ENCODE data around the gene SATB2.

The SATB2 gene

DNA sequence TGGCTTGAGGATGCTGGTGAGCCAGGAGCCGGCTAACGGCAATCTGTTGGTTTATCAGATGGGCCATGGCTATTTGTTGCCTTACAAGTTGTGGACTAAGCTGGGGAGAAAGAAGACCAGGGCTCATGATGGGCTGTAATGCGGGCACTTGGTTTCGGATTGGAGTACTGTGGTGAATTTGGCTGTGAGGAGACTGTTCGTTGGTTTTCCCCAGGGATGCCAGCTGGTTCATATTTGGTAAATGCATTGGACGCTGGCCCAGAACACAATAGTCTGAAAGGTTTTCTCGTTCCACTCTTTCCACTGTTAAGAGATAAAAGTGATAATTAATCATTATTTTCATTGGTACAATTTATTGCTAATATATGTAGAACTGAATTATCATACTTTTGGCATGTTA lies 108.9 kb downstream of the SATB2 start:
- no peak for DNase-seq (ENCODE audit: insufficient read length, low spot score)
- TF ChIP-seq CTCF (IDR thresholded peaks at IDR 0.05; ENCODE audit: insufficient read depth, missing control alignments): no peak
- FAIRE-seq: no peak

DNA sequence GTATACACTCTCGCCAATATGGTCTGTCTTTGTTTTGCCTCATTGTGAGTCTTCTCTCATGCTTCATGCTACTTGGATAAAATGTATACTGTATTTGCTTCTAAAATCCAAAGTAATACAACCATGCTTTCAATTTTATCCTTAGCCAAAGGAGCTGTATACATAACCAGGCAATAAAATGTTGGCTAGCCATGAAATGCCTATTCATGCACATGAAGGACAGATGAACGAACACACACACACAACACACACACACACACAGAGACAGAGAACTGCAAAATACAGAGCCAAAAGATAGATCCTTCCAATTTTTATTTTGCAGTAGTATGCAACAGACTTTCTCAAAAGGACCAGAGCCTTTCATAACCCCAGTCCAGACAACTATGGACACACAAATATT lies 113.7 kb downstream of the SATB2 start:
- DNase-seq (ENCODE audit: insufficient read length, low spot score): no peak
- FAIRE-seq: no peak
- no peak for TF ChIP-seq CTCF (IDR thresholded peaks at IDR 0.05; ENCODE audit: insufficient read depth, missing control alignments)

DNA sequence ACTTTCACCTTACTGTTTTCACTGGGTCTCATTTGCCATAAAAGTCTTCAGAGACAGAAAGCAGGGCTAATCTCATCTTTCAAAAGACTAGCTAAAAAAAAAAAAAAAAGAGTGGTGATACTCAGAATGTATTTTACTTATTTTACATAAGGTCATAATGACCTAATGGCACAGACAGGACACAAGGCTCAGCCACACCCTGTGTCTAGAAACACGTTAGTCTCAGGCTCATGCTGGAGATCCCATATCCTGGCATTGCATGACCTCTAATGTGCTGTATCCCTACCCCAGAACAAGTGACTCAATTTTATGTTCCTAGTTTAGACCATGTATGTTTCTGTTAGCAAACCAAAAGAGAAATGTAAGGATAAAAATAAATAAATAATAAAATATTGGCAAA lies 115.4 kb downstream of the SATB2 start:
- TF ChIP-seq CTCF (IDR thresholded peaks at IDR 0.05; ENCODE audit: insufficient read depth, missing control alignments): no peak
- DNase-seq (ENCODE audit: insufficient read length, low spot score): no peak
- no peak for FAIRE-seq

- no peak for TF ChIP-seq CTCF (IDR thresholded peaks at IDR 0.05; ENCODE audit: insufficient read depth, missing control alignments)
- DNase-seq (ENCODE audit: insufficient read length, low spot score) (no peak), FAIRE-seq (no peak)
These were observed 116.6 kb downstream of the SATB2 start for GRCh38 chr2:199341123-199341522.

DNA sequence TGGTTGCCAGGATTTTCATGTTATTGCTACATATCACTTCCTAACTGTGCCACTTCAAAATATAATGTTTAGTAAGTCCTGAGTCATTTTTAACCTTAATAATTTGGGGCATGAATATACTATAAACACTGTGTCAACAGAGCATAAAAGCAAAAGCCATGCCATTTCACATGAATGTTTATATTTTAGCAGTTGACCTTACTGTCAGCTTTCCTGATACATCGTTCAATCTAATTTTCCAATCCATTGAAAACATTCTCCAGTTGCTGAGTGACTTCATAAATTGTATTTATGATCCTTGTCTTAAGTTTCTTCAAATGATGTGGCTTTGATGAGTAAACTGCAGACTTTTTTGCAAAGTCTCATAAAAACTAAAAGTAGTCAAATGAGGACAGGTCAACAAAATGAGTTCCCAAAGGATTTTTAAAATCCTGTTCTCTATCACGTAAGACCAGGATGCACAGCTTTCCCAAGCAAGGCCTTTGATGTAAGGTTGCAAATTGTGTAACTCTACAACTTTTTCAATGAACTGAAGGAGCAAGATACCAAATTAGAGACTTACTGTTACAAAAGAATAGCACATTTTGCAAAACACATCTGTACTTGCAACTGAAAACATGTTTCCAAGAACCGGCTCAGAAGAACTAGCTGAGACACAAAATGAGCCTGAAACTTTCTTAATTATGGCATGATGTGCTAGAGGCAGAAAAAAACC lies 117.7 kb downstream of the SATB2 start:
- FAIRE-seq: no peak
- no peak for TF ChIP-seq CTCF (IDR thresholded peaks at IDR 0.05; ENCODE audit: insufficient read depth, missing control alignments)

GRCh38 chr2:199336546-199336945 lies 121.2 kb downstream of the SATB2 start:
- no peak for DNase-seq (ENCODE audit: insufficient read length, low spot score)
- TF ChIP-seq CTCF (IDR thresholded peaks at IDR 0.05; ENCODE audit: insufficient read depth, missing control alignments): no peak
- FAIRE-seq: peak; percentile 80

More for the DNA sequence above, 117.7 kb downstream of the SATB2 start:
- no peak for DNase-seq (ENCODE audit: insufficient read length, low spot score)

DNA sequence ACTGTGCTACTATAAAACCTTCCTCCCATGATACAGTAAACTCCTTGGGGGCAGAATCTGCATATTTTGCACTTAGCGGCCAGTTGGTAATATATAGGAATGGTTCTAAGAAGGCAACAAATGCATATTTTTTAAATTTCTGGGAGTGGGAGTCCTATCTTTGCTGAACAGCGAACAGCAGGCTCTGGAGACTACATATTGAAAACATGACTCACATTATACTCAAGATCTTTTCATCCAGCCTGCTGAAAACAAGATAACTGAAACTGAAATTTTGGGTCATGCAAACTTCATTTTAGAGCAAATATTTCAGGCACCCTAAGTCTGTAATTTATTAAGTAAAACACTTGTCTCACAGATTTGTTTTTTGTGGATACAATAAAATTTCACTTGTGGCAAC lies 122.2 kb downstream of the SATB2 start:
- no peak for DNase-seq (ENCODE audit: insufficient read length, low spot score)
- TF ChIP-seq CTCF (IDR thresholded peaks at IDR 0.05; ENCODE audit: insufficient read depth, missing control alignments): no peak
- FAIRE-seq: no peak

Data from D721Med (cell line).